DMS79 (cell line): ENCODE measurements around the gene CDH13.

Source experiments
- DNase-seq: peaks from one replicate; lab custom pipeline; 2025; lab: John Stamatoyannopoulos, UW

The CDH13 gene

GRCh38 chr16:83356266-83356665 is 729.5 kb downstream of the CDH13 start:
- DNase-seq = no peak

DNA sequence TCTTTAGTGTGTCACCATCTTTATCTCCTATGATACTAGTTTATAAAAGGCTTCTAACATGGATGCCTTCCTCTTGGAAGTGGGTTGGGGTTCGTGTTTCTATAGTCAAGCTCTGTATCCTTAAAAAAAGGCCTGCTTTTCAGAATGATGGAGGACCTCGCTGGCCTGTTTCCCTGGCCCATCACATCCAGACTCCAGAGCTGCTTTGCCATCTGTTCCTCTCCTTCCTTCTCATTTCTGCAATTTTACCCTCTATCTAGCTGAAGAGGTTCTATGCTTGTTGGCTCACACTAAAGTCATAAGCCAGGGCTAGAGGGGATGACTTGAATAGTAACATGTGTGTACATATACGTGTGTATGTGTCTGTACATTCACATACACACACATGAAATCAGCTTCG is 730.2 kb downstream of the CDH13 start:
- no peak for DNase-seq

- DNase-seq = no peak
Measured at GRCh38 chr16:83363521-83363920, 736.8 kb downstream of the CDH13 start.

- DNase-seq = no peak
Measured at GRCh38 chr16:83365166-83365565, 738.4 kb downstream of the CDH13 start.

DNA sequence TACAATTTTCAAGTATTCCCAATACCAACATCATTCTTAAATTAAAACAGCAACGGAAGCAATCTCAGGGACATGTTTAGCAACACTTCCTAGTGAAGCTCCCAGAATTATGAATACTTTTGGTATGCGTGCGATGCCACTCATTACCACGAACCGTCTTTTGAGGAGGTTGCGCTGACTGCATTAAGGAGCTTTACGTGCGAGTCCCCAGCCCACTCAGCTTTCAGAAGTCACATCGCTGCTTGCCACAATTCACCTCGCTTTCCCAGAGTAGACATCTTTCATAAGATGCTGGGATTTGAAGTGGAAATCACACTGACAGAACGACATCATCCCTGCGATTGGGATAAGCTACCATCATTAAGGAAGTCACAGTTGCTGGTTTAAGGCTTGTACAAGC is 739.5 kb downstream of the CDH13 start:
- no peak for DNase-seq

DNA sequence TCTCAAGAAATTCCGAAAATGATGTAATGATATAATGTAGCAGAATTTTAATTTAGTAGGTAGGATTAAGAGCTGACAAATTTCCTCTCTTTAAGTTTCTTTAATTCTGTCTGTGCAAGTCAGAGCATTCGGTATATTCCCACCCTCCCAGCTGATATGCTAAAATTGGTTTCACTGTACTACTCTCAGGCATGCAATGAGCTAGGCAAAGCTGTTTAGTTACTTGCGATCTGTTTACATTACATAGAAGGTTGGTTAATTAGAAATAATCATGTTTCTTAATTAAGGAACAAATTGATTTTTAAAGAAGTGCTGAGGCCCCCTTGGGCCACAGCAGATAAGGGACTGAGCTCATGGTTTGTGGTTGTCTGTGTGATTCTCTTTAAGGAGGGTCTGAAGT is 748.2 kb downstream of the CDH13 start:
- no peak for DNase-seq

GRCh38 chr16:83389751-83390150 is 763.0 kb downstream of the CDH13 start:
- DNase-seq = no peak

- no peak for DNase-seq
Measured at GRCh38 chr16:83390759-83391158, 764.0 kb downstream of the CDH13 start.

DNA sequence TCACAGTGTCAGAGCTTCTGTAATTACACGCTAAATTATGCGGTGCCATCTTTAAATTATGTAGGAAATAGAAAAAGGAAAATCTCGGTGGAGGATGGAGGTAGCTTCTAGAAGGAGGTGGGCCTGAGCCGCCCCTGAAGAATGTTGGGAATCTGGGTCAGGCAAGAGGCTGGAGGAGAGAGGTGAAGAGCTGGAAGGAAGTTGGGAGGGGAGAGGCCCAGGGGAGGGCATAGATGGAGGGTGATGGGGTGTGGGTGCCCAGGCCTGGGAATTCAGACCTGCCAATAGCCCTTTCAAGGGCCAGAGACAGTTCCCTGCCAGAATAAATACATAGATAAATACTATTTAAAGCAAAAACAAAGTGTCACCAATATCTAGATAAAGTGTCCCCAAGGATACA is 766.0 kb downstream of the CDH13 start:
- no peak for DNase-seq

DNA sequence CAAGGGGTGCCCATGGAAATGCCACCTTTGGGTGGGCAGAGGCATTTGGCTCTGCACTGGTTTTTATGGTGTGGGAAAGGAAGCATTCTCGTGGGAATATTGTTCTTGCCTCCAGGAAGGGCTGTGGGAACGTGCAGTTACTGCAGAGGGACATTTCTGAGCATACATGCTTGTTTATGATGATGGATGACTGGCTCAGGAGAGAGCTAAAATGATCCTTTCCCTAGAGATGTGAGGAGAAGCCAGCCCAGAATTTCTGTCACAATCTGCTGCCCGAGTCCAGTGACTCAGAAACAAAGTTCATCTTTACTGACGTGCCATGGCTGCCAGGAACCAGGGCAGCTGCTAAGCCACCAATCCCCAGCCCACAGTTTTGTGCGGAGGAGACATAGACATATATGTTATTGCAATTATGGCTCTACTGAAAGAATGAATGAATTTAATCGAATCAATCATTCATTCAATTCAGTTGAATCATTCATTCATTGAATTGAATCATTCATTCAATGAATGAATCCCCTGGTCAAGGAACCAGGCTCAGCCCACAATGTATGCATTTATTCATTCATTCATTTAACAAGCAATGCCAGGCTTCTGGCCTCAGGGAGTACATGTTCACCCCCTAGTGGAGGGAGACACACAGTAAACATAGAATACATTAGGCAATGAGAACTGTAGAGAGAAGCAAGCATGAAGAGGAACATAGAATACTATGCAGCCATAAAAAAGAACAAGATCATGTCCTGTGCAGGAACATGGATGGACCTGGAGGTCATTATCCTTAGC is 766.6 kb downstream of the CDH13 start:
- no peak for DNase-seq

DNA sequence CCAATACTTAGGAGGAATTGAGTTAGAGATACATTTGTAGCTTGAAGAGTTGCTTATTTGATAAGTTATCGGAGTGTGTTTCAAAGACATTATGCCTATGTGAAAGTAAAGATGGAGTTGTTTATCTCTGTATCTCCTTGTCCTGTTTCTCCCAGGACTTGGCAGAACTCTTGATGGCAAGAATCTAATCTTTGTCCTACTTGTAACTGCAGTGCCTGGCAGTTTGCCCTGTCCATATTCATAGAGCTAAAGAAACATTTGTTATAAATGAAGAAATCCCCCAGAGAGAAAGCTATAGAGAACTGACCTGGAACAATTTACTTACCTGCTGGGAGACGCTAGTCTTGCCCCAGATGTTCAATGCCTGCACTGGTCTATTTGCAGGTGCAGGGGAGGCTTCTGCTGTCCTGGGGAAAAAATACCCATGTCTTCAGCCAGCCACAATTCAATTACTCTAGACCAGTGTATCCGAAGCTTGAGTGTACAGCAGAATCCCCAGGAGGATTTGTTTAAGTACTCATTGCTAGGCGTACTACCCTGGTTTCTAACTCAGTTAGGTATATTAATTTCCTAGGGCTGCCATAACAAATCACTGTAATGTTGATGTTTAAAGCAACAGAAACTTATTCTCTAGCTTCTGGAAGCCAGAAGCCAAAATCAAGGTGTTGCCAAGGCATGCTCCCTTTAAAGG is 771.0 kb downstream of the CDH13 start:
- no peak for DNase-seq

DNA sequence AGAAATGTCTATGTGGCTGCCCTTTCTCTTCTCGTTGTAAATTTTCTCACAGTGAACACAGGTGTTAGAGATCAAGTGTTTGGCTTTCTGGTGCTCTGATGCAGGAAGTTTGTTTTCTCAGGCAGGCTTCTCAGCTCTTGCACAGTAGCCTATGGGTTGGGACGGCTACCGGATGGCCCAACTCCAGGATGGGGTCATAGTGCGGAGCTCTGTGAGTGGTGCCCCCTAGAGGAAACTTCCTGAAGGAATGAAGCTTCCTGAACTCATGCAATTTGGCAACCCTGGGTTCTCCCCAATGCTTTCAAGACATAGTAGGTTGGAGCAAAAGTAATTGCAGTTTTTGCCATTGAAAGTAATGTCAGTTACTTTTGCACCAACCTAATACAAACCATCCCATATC is 773.5 kb downstream of the CDH13 start:
- DNase-seq = no peak

DNA sequence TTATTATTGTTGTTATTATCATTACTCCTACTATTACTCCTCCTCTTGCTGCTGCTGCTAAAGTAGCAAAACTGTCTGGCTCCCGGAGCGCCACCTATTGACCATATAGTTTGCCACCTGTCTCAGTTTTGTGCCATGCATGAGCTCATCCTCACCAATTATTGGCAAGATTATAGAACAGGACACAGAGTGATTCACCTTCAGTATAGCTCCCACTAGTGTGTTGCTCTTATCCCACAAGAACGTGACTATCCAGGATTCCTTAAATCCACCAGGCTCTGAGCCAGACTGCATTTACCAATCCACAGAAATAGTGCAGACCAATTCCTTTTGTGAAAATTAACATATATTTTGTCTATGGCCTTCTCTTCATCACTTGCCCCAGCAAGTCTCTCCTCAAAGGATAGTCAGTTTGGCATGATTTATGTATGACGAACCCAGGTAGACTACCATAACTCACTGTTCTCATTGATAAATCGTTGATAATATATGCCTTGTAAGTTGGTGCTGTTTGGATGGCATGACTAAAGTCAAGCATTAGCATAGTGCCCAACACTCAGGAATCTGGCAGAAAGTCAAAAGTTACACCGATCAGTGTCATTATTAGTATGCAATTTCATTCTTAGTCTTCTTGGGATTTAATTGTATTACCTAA is 775.5 kb downstream of the CDH13 start:
- no peak for DNase-seq

DNA sequence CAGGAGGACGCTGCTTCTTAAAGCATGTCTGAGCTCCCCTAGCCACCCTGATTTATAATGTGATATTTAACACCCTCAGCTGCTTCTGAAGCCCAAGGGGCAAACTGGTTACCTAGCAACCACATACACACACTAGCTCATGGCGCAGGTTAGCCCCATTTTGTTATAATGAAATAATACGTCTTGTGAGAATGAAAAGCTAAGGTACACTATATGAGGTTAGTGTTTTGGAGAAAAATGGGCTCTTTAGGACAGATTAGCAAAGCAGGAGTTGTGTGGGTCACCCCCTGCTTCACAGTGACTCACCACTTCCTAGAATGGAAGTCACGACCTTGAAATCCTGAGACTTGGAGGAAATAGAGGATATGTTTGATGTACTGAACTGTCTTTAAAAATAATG is 776.2 kb downstream of the CDH13 start:
- DNase-seq = no peak

DNA sequence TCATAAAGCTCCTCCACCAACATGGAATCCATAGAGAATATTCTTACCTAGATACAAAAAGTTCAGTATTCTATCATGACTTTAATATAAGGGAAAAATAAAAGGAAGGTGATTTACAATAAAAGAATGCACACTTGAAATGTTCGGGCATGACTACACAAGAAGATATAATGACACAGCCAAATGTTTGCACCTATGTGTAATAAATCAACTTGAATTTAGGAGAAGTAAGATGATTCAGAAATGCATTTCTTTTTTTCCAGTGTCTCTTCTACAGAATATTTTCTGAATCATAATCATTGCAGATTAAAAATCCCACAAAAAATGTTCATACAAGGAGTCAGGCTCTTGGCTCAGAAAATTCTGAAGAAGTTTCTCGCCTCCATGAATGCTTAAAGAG is 777.0 kb downstream of the CDH13 start:
- DNase-seq = no peak

GRCh38 chr16:83404261-83404660 is 777.5 kb downstream of the CDH13 start:
- no peak for DNase-seq

DNA sequence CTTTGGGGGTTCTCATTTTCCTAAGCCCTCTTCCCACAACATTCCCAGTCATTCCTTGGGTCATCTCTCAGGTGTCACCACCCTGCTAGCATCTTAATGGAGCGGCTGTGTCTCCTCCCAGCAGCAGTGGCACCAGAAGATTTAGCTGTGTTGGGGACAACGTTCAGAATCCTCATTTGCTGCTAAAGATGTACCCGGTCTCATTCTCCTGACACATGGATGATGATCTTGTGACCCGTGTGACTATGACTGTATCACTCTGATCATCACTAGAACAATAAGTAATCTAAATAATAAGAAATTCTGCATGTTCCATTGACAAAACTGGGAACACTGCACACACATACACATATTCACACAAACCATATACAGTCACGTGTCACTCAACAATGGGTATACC is 781.2 kb downstream of the CDH13 start:
- DNase-seq = no peak

- no peak for DNase-seq
Measured at GRCh38 chr16:83409347-83409746, 782.6 kb downstream of the CDH13 start.

- no peak for DNase-seq
Measured at GRCh38 chr16:83418565-83418964, 791.8 kb downstream of the CDH13 start.

- DNase-seq = no peak
Measured at GRCh38 chr16:83420206-83420760, 793.5 kb downstream of the CDH13 start.

DNA sequence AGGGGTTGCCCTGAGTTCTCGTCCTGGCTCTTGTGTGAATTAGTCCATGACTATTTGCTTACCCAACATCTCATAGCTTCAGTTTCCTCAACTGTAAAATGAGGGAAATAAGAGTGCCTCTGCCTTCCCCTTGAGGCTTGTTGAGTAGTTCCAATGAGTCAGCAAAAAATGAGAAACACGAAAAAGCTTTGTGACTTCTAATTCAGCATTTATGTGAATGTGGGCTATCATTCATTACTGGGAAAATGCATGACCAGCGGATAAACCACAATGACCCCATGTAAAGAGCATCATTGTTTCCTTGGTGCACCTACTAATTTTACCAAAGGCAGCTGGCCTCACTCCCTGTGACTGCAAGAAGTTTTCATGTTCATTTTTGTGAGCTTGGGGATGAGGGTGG is 806.4 kb downstream of the CDH13 start:
- no peak for DNase-seq

DNA sequence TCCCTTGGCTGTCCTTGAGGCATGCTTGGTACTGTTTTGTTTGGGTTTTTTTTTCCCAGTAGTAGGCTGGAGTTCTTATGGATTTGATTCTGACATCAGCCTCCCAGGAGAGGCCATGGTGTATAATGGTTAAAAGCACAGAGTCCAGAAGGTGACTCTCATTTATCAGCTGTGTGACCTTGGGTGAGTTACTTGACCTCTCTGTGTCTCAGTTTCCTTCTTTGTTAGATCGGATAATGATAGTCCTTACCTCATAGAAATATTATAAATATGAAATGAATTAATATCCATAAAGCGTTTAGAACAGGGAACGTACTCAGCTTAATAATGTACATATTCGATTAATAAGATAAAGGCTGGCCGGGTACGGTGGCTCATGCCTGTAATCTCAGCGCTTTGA is 810.3 kb downstream of the CDH13 start:
- no peak for DNase-seq

DNA sequence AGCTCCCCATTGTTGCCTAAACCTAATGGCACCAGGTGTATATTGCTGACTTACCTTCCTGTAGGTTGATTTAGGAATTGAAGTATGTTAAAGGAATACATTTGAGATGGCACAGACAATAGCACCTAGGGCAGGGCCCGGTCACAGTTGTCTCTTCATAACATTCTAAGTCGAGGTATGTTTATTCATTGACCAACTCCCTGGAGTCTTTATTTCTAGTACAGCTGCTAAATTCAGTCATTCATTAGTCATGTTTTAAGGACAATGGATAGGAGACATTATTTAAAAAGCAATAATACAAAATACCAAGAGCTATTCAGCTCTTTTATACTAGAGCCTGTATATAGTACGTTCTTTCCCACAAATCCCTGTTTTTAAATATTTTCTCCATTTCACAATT is 811.6 kb downstream of the CDH13 start:
- DNase-seq = no peak
